Stimulated activated naive CD8-positive, alpha-beta T cell treated with anti-CD3 and anti-CD28 coated beads, Interleukin-15, amount 100 ng/mL, for 72 hours (primary cell): Measurements from ENCODE around the gene SMAD2.

Experiments used
- ATAC-seq: fragments of 150-1000 bp; cut with Tn5 transposase; 2 replicates; pipeline ENCODE4 v1.10.0; 2021; ENCODE audit warnings: mild to moderate bottlenecking, moderate library complexity
- DNase-seq, 2 donors: peaks; one replicate each; pipeline ENCODE4 v3.0.0; 2021 to 2022
- H3K27ac Mint-ChIP-seq, 2 donors: one replicate each; pipeline ENCODE4 v1.8.0; 2022; ENCODE audit warnings: mild to moderate bottlenecking in 2 of 2, mixed read lengths in 2 of 2, moderate library complexity in 2 of 2
- H3K27me3 Mint-ChIP-seq: one replicate; pipeline ENCODE4 v1.8.0; 2022; ENCODE audit warnings: mixed read lengths
- H3K4me1 Mint-ChIP-seq: one replicate; pipeline ENCODE4 v1.8.0; 2022; ENCODE audit warnings: mild to moderate bottlenecking, mixed read lengths
- H3K4me3 Mint-ChIP-seq, 2 donors: one replicate each; pipeline ENCODE4 v1.8.0; 2022; ENCODE audit warnings: mild to moderate bottlenecking in 2 of 2, mixed read lengths in 2 of 2, moderate library complexity in 1 of 2
- H3K9me3 Mint-ChIP-seq, 2 donors: one replicate each; pipeline ENCODE4 v1.8.0; 2022; ENCODE audit warnings: mixed read lengths in 2 of 2

Gene SMAD2

GRCh38 chr18:47915229-47915628 is 15.2 kb downstream of the SMAD2 start:
- H3K27me3 Mint-ChIP-seq = no peaks in the 10 kb centered on the region
- peaks cover 92% of the 10 kb centered on the region for H3K4me1 Mint-ChIP-seq
- no peak for ATAC-seq
- DNase-seq = no peak
- H3K9me3 Mint-ChIP-seq = no peaks in the 10 kb centered on the region
- H3K27ac Mint-ChIP-seq = peak overlapping the region in 1 of 2 donors; percentile 9
- no peak overlapping the region for H3K4me3 Mint-ChIP-seq

GRCh38 chr18:47912794-47913585 is 17.5 kb downstream of the SMAD2 start:
- Mint-ChIP-seq H3K4me3 (peak overlapping the region; percentile 42 to 45), H3K27me3 (no peaks in the 10 kb centered on the region), H3K4me1 (peaks cover 87% of the 10 kb centered on the region), H3K9me3 (no peaks in the 10 kb centered on the region), H3K27ac (peak overlapping the region; percentile 82 to 92)
- ATAC-seq = peak; percentile 43
- DNase-seq = no peak

- Mint-ChIP-seq H3K4me3 (peak overlapping the region; percentile 2 to 42), H3K27me3 (no peaks in the 10 kb centered on the region), H3K27ac (peak overlapping the region; percentile 82 to 92), H3K4me1 (peaks cover 85% of the 10 kb centered on the region), H3K9me3 (peaks cover under 1% of the 10 kb centered on the region in 2 donors)
- ATAC-seq = peak; percentile 83
- no peak for DNase-seq
These were observed 18.1 kb downstream of the SMAD2 start for GRCh38 chr18:47912343-47912742.

- DNase-seq = no peak
- no peaks in the 10 kb centered on the region for H3K27me3 Mint-ChIP-seq
- ATAC-seq = peak; percentile 45
These were observed 18.6 kb downstream of the SMAD2 start for GRCh38 chr18:47911877-47912276.

GRCh38 chr18:47909484-47909883 is 21.0 kb downstream of the SMAD2 start:
- ATAC-seq (no peak), DNase-seq (no peak)
- Mint-ChIP-seq H3K9me3 (peaks cover 19 to 21% of the 10 kb centered on the region in 2 donors), H3K27ac (no peak overlapping the region), H3K27me3 (no peaks in the 10 kb centered on the region), H3K4me3 (no peak overlapping the region), H3K4me1 (peaks cover 83% of the 10 kb centered on the region)

More at GRCh38 chr18:47911877-47912276, 18.6 kb downstream of the SMAD2 start:
- Mint-ChIP-seq H3K9me3 (peaks cover 5% of the 10 kb centered on the region in 2 donors), H3K4me1 (peaks cover 85% of the 10 kb centered on the region), H3K4me3 (peak overlapping the region; percentile 2 to 42), H3K27ac (peak overlapping the region in 1 of 2 donors; percentile 63)

- Mint-ChIP-seq H3K4me3 (no peak overlapping the region), H3K27me3 (no peaks in the 10 kb centered on the region), H3K27ac (no peak overlapping the region), H3K9me3 (peaks cover 25 to 28% of the 10 kb centered on the region in 2 donors), H3K4me1 (peaks cover 81% of the 10 kb centered on the region)
- peak; percentile 24 for ATAC-seq
- no peak for DNase-seq
These were observed 21.9 kb downstream of the SMAD2 start for GRCh38 chr18:47908592-47908991.

GRCh38 chr18:47906408-47906807 is 24.1 kb downstream of the SMAD2 start:
- no peaks in the 10 kb centered on the region for H3K27me3 Mint-ChIP-seq
- H3K9me3 Mint-ChIP-seq = peaks cover 29 to 38% of the 10 kb centered on the region in 2 donors
- ATAC-seq = no peak
- no peak for DNase-seq
- H3K27ac Mint-ChIP-seq = peak overlapping the region in 1 of 2 donors; percentile 16
- H3K4me3 Mint-ChIP-seq = no peak overlapping the region
- H3K4me1 Mint-ChIP-seq = peaks cover 81% of the 10 kb centered on the region

GRCh38 chr18:47903809-47904208 is 26.6 kb downstream of the SMAD2 start:
- DNase-seq (no peak), ATAC-seq (no peak)
- Mint-ChIP-seq H3K4me1 (peaks cover 77% of the 10 kb centered on the region), H3K9me3 (peaks cover 34 to 38% of the 10 kb centered on the region in 2 donors), H3K27me3 (no peaks in the 10 kb centered on the region), H3K27ac (no peak overlapping the region), H3K4me3 (no peak overlapping the region)

GRCh38 chr18:47901624-47902362 is 28.7 kb downstream of the SMAD2 start:
- Mint-ChIP-seq H3K9me3 (peaks cover 28 to 32% of the 10 kb centered on the region in 2 donors), H3K27ac (peak overlapping the region; percentile 66 to 88), H3K4me3 (peak overlapping the region; percentile 61 to 68), H3K4me1 (peaks cover 73% of the 10 kb centered on the region), H3K27me3 (no peaks in the 10 kb centered on the region)
- DNase-seq (no peak), ATAC-seq (peak; percentile 79)

- H3K27me3 Mint-ChIP-seq = no peaks in the 10 kb centered on the region
- ATAC-seq (no peak), DNase-seq (no peak)
- no peak overlapping the region for H3K27ac Mint-ChIP-seq
- peaks cover 83% of the 10 kb centered on the region for H3K4me1 Mint-ChIP-seq
- no peak overlapping the region for H3K4me3 Mint-ChIP-seq
- H3K9me3 Mint-ChIP-seq = peaks cover 13 to 17% of the 10 kb centered on the region in 2 donors
These were observed 31.2 kb downstream of the SMAD2 start for GRCh38 chr18:47899107-47899840.

GRCh38 chr18:47898696-47899095 is 31.8 kb downstream of the SMAD2 start:
- H3K4me1 Mint-ChIP-seq = peaks cover 82% of the 10 kb centered on the region
- ATAC-seq (no peak), DNase-seq (no peak)
- no peaks in the 10 kb centered on the region for H3K27me3 Mint-ChIP-seq
- H3K9me3 Mint-ChIP-seq = peaks cover 10 to 12% of the 10 kb centered on the region in 2 donors
- no peak overlapping the region for H3K4me3 Mint-ChIP-seq
- H3K27ac Mint-ChIP-seq = no peak overlapping the region

- Mint-ChIP-seq H3K27me3 (no peaks in the 10 kb centered on the region), H3K4me1 (peaks cover 78% of the 10 kb centered on the region), H3K27ac (no peak overlapping the region), H3K4me3 (no peak overlapping the region), H3K9me3 (peaks cover 5 to 6% of the 10 kb centered on the region in 2 donors)
- DNase-seq (no peak), ATAC-seq (no peak)
These were observed 32.4 kb downstream of the SMAD2 start for GRCh38 chr18:47898055-47898454.

GRCh38 chr18:47895565-47896250 is 34.8 kb downstream of the SMAD2 start:
- ATAC-seq = no peak

GRCh38 chr18:47893939-47894699 is 36.3 kb downstream of the SMAD2 start:
- Mint-ChIP-seq H3K27me3 (no peaks in the 10 kb centered on the region), H3K27ac (peak overlapping the region in 1 of 2 donors; percentile 28), H3K4me1 (peaks cover 49% of the 10 kb centered on the region), H3K9me3 (no peaks in the 10 kb centered on the region), H3K4me3 (no peak overlapping the region)
- DNase-seq = no peak
- no peak for ATAC-seq

More at GRCh38 chr18:47895565-47896250, 34.8 kb downstream of the SMAD2 start:
- DNase-seq = no peak
- Mint-ChIP-seq H3K27me3 (no peaks in the 10 kb centered on the region), H3K9me3 (peaks cover 0 to 5% of the 10 kb centered on the region in 2 donors), H3K4me3 (no peak overlapping the region), H3K4me1 (peaks cover 58% of the 10 kb centered on the region), H3K27ac (no peak overlapping the region)
